Measurements from ENCODE around the gene PAPPA2. TPM values are rescaled to one million over a fixed set of nuclear protein-coding genes. Genes with fewer than 3 reads are reported as not detected.

Gene PAPPA2
- total and polyA plus RNA-seq, 10 of the 15 experiments (the other 5 are each of a cell fraction or from before 2014, with no cell fraction given): under 0.01 to 0.06 (median 0.03) TPM; not detected in 7

DNA sequence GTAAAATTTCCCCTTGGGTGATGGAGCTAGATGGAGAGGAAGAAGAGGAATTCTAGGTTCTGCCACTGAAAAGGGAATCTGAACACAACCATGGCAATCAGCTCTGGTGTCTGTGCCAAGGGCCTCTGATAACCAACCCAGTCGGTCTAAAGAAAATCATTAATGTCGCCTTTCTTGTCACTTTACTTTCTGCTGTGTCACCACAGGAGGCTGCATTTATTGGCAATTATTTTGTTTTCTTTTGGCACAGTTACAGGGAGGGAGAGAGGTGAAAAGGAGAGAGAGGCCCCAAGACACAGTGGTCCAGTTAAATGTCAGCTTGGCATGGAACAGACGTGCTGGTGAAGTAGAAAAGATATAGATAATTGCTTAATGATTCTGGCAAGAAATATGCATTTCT, 414.6 kb downstream of the PAPPA2 start:
- Histone ChIP-seq H3K36me3 (ENCODE audit: control insufficient read depth in 2 of 2, insufficient read depth in 2 of 2, low read length in 1 of 2) (no peaks in the 10 kb centered on the region), H3K9ac (ENCODE audit: control insufficient read depth, insufficient read depth, low read length) (no peak overlapping the region), H3K27ac (ENCODE audit: control insufficient read depth, insufficient read depth) (no peak overlapping the region), H2AFZ (ENCODE audit: control insufficient read depth, low read depth, low read length) (no peak overlapping the region), H3K4me1 (ENCODE audit: control insufficient read depth, insufficient read depth, low read length) (no peaks in the 10 kb centered on the region), H4K20me1 (ENCODE audit: control insufficient read depth, insufficient read depth) (no peaks in the 10 kb centered on the region), H3K27me3 (replicated peaks in 1 of 2; ENCODE audit: control insufficient read depth in 2 of 2, insufficient read depth in 2 of 2, low read length in 1 of 2) (peaks cover 0 to 3% of the 10 kb centered on the region in 2 experiments; a peak in 2 of 4 replicates), H3K79me2 (ENCODE audit: control insufficient read depth, insufficient read depth, low read length) (no peaks in the 10 kb centered on the region), H3K4me2 (ENCODE audit: control insufficient read depth, insufficient read depth) (no peak overlapping the region), H3K4me3 (no peak overlapping the region), H3K9me3 (replicated peaks; ENCODE audit: control insufficient read depth, insufficient read depth, low read length) (no peaks in the 10 kb centered on the region)
- ChIA-PET RAD21 (ENCODE audit: unreplicated experiment) (no interaction called here), SMC1A (ENCODE audit: uncharacterized antibody, unreplicated experiment) (interaction anchor here (1.2 kb wide), 1 partner anchor 317 kb away, joined by 3 read pairs; no protein-coding TSS in a partner anchor), POLR2A (no interaction called here), CTCF (interaction anchor here (4.9 kb wide), 1 partner anchor 317 kb away, joined by 47 read pairs; no protein-coding TSS in a partner anchor)
- no TSS peak for BruUV-seq (replicated peaks)
- intact Hi-C loops (cut with micrococcal nuclease; ENCODE audit: unreplicated experiment): no loop called here
- FAIRE-seq (no peak), ATAC-seq (no peak), DNase-seq (ENCODE audit: low read depth, low spot score) (no peak)
- in situ Hi-C loops (cut with MboI): no loop called here
- TF ChIP-seq, protein P1, sequence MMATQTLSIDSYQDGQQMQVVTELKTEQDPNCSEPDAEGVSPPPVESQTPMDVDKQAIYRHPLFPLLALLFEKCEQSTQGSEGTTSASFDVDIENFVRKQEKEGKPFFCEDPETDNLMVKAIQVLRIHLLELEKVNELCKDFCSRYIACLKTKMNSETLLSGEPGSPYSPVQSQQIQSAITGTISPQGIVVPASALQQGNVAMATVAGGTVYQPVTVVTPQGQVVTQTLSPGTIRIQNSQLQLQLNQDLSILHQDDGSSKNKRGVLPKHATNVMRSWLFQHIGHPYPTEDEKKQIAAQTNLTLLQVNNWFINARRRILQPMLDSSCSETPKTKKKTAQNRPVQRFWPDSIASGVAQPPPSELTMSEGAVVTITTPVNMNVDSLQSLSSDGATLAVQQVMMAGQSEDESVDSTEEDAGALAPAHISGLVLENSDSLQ (IDR thresholded peaks at IDR 0.05): no peak
- no peak for TF ChIP-seq JUND (IDR thresholded peaks at IDR 0.05; ENCODE audit: low read depth, low read length)
- no peak for TF ChIP-seq TCF7 (IDR thresholded peaks at IDR 0.05; ENCODE audit: borderline replicate concordance)
- TF ChIP-seq SMC3 (IDR thresholded peaks at IDR 0.05; ENCODE audit: borderline replicate concordance, low read length): no peak
- no peak for TF ChIP-seq MEF2B (IDR thresholded peaks at IDR 0.05; ENCODE audit: partially characterized antibody, poor library complexity, severe bottlenecking)
- TF ChIP-seq ZZZ3 (IDR thresholded peaks at IDR 0.05; ENCODE audit: control insufficient read depth, insufficient read length, low read depth): no peak
- WGBS (ENCODE audit: insufficient coverage, insufficient replicate concordance, low lambda C conversion rate, missing lambda C conversion rate): 30% methylated on average over 3 of the region's 3 CpGs
